ENCODE results near the gene RIMKLB. TPM values are rescaled to one million over a fixed set of nuclear protein-coding genes. Genes with fewer than 3 reads are reported as not detected.
"Not testable (repeated sequence)": the region's sequence is repeated elsewhere in the genome, so short reads cannot be mapped to it uniquely, and the experiment has no call there.

The RIMKLB gene
- total and polyA plus RNA-seq, 2 donors, result 22.6 to 99.1 TPM

DNA sequence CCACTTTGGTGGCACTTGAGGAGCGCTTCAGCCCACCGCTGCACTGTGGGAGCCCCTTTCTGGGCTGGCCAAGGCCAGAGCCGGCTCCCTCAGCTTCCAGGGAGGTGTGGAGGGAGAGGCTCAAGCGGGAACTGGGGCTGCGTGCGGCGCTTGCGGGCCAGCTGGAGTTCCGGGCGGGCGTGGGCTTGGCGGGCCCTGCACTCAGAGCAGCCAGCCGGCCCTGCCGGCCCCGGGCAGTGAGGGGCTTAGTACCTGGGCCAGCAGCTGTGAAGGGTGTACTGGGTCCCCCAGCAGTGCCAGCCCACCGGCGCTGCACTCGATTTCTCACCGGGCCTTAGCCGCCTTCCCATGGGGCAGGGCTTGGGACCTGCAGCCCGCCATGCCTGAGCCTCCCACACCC lies 96.8 kb downstream of the RIMKLB start:
- not testable (repeated sequence) for H3K4me1 ChIP-seq (ENCODE audit: insufficient read depth); H3K36me3 ChIP-seq (ENCODE audit: insufficient read depth); DNase-seq (ENCODE audit: extremely low spot score); H3K27ac ChIP-seq (ENCODE audit: low read depth); H3K4me3 ChIP-seq (ENCODE audit: low read depth, low read length)
- WGBS, result 97% methylated on average over 21 of the region's 21 CpGs

DNA sequence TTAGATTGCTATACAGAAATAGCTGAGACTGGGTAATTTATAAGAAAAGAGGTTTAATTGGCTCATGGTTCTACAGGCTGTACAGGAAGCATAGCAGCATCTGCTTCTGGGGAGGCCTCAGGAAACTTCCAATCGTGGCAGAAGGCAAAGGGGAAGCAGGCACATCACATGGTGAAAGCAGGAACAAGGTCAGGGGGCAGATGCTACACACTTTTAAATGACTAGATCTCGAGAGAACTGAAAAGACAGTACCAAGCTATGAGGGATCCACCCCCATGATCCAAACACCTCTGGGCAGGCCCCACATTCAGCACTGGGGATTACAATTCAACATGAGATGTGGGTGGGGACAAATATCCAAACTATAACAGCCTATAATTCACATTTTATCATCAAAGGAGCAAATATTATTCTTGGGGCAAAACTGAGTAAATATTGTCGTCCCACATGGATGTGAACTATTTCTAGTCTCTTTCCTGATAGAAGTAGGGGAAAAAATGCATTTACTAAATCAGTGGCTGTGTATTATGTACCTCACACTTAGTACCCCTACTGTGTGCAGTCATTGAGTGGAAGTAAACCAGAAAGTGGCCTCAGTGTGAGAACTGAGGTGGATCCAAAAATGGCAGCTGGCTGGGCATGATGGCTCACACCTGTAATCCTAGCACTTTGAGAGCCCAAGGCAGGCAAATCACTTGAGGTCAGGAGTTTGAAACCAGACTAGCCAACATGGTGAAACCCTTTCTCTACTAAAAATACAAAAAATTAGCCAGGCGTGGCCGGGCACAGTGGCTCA lies 99.2 kb downstream of the RIMKLB start:
- Histone ChIP-seq H3K4me3 (ENCODE audit: low read depth, low read length) (no peak overlapping the region), H3K36me3 (ENCODE audit: insufficient read depth) (no peaks in the 10 kb centered on the region), H3K27ac (ENCODE audit: low read depth) (no peak overlapping the region), H3K4me1 (ENCODE audit: insufficient read depth) (no peaks in the 10 kb centered on the region)
- 82% methylated on average over 5 of the region's 5 CpGs for WGBS
- no peak for DNase-seq (ENCODE audit: extremely low spot score)

- H3K36me3 ChIP-seq (ENCODE audit: insufficient read depth); DNase-seq (ENCODE audit: extremely low spot score); H3K27ac ChIP-seq (ENCODE audit: low read depth); H3K4me3 ChIP-seq (ENCODE audit: low read depth, low read length); H3K4me1 ChIP-seq (ENCODE audit: insufficient read depth): not testable (repeated sequence)
- WGBS, result 97% methylated on average over 3 of the region's 3 CpGs
Measured at GRCh38 chr12:8801213-8801612, 103.4 kb downstream of the RIMKLB start.

DNA sequence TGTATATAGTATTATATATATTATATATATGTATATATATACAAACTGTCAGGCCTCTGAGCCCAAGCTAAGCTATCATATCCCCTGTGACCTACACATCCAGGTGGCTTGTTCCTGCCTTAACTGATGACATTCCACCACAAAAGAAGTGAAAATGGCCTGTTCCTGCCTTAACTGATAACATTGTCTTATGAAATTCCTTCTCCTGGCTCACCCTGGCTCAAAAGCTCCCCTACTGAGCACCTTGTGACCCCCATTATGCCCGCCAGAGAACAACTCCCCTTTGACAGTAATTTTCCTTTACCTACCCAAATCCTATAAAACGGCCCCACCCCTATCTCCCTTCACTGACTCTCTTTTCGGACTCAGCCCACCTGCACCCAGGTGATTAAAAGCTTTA lies 107.0 kb downstream of the RIMKLB start:
- H3K4me3 ChIP-seq (ENCODE audit: low read depth, low read length); H3K27ac ChIP-seq (ENCODE audit: low read depth); DNase-seq (ENCODE audit: extremely low spot score); H3K36me3 ChIP-seq (ENCODE audit: insufficient read depth); H3K4me1 ChIP-seq (ENCODE audit: insufficient read depth): not testable (repeated sequence)
- 81% methylated on average over 3 of the region's 3 CpGs for WGBS

GRCh38 chr12:8805487-8805886 lies 107.7 kb downstream of the RIMKLB start:
- WGBS, result 89% methylated on average over 11 of the region's 11 CpGs
- not testable (repeated sequence) for DNase-seq (ENCODE audit: extremely low spot score); H3K4me1 ChIP-seq (ENCODE audit: insufficient read depth); H3K4me3 ChIP-seq (ENCODE audit: low read depth, low read length); H3K36me3 ChIP-seq (ENCODE audit: insufficient read depth); H3K27ac ChIP-seq (ENCODE audit: low read depth)

- 80% methylated on average over 11 of the region's 11 CpGs for WGBS
- DNase-seq (ENCODE audit: extremely low spot score); H3K27ac ChIP-seq (ENCODE audit: low read depth): not testable (repeated sequence)
Measured at GRCh38 chr12:8807084-8807483, 109.3 kb downstream of the RIMKLB start.

GRCh38 chr12:8810112-8810511 lies 112.3 kb downstream of the RIMKLB start:
- DNase-seq (ENCODE audit: extremely low spot score); H3K4me1 ChIP-seq (ENCODE audit: insufficient read depth): not testable (repeated sequence)
- 74% methylated on average over 7 of the region's 7 CpGs for WGBS

More at GRCh38 chr12:8807084-8807483, 109.3 kb downstream of the RIMKLB start:
- not testable (repeated sequence) for H3K4me3 ChIP-seq (ENCODE audit: low read depth, low read length); H3K36me3 ChIP-seq (ENCODE audit: insufficient read depth); H3K4me1 ChIP-seq (ENCODE audit: insufficient read depth)

GRCh38 chr12:8813572-8814357 lies 116.0 kb downstream of the RIMKLB start:
- Histone ChIP-seq H3K4me3 (ENCODE audit: low read depth, low read length) (no peak overlapping the region), H3K36me3 (ENCODE audit: insufficient read depth) (no peaks in the 10 kb centered on the region), H3K27ac (ENCODE audit: low read depth) (no peak overlapping the region), H3K4me1 (ENCODE audit: insufficient read depth) (no peaks in the 10 kb centered on the region)
- WGBS, result 76% methylated on average over 5 of the region's 5 CpGs
- no peak for DNase-seq (ENCODE audit: extremely low spot score)

More at GRCh38 chr12:8810112-8810511, 112.3 kb downstream of the RIMKLB start:
- H3K27ac ChIP-seq (ENCODE audit: low read depth); H3K4me3 ChIP-seq (ENCODE audit: low read depth, low read length); H3K36me3 ChIP-seq (ENCODE audit: insufficient read depth): not testable (repeated sequence)

DNA sequence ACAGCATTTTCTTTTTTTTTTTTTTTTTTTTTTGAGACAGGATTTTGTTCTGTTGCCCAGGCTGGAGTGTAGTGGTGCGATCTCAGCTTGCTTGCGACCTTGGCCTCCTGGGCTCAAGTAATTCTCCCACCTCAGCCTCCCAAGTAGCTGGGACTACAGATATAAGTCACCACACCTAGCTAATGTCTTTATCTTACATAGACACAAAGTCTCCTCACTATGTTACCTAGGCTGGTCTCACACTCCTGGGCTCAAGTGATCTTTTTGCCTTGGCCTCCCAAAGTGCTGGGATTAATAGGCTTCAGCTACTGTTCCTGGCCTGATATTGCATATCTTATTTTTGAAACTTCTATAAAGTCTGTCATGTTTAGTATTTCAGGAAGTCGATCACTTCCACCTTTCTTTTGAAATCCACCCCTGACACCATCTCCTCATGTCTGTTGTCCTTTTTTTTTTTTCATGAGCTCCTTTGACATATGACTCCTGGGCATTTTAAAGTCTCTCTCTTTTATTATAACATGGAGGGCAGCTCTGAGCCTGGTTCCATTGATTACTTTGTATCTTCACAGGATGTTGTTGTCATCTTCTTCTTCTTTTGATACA lies 118.8 kb downstream of the RIMKLB start:
- H3K4me1 ChIP-seq (ENCODE audit: insufficient read depth), result no peaks in the 10 kb centered on the region
- no peak overlapping the region for H3K4me3 ChIP-seq (ENCODE audit: low read depth, low read length)
- no peak overlapping the region for H3K27ac ChIP-seq (ENCODE audit: low read depth)
- DNase-seq (ENCODE audit: extremely low spot score), result no peak
- WGBS, result 89% methylated on average over 3 of the region's 3 CpGs
- H3K36me3 ChIP-seq (ENCODE audit: insufficient read depth), result no peaks in the 10 kb centered on the region

- Histone ChIP-seq H3K36me3 (ENCODE audit: insufficient read depth) (no peaks in the 10 kb centered on the region), H3K4me1 (ENCODE audit: insufficient read depth) (no peaks in the 10 kb centered on the region), H3K4me3 (ENCODE audit: low read depth, low read length) (no peak overlapping the region), H3K27ac (ENCODE audit: low read depth) (no peak overlapping the region)
- WGBS, result 98% methylated on average over 1 of the region's 1 CpG
- no peak for DNase-seq (ENCODE audit: extremely low spot score)
Measured at GRCh38 chr12:8817856-8818255, 120.1 kb downstream of the RIMKLB start.

- DNase-seq (ENCODE audit: extremely low spot score), result no peak
- no peaks in the 10 kb centered on the region for H3K36me3 ChIP-seq (ENCODE audit: insufficient read depth)
- H3K4me3 ChIP-seq (ENCODE audit: low read depth, low read length), result no peak overlapping the region
- WGBS, result 91% methylated on average over 2 of the region's 2 CpGs
- no peaks in the 10 kb centered on the region for H3K4me1 ChIP-seq (ENCODE audit: insufficient read depth)
- H3K27ac ChIP-seq (ENCODE audit: low read depth), result no peak overlapping the region
Measured at GRCh38 chr12:8818526-8818925, 120.7 kb downstream of the RIMKLB start.

DNA sequence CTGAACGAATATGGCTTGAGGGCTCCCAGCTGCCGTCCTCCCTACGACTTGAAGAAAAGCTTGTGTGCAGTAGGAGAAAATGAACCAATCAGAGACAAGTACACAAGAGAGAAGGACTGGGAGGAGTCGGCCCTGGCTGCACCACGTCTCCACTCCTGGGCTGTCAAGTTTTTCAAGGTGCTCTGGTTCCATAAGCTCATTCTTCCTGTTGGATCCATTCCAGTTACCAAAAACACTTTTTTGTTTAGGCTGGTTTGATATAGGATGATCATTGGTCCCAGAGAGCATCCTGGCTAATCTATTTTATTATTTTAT lies 121.8 kb downstream of the RIMKLB start:
- 34% methylated on average over 5 of the region's 5 CpGs for WGBS
- H3K4me3 ChIP-seq (ENCODE audit: low read depth, low read length), result no peak overlapping the region
- DNase-seq (ENCODE audit: extremely low spot score), result no peak
- no peak overlapping the region for H3K27ac ChIP-seq (ENCODE audit: low read depth)
- no peaks in the 10 kb centered on the region for H3K4me1 ChIP-seq (ENCODE audit: insufficient read depth)
- H3K36me3 ChIP-seq (ENCODE audit: insufficient read depth), result no peaks in the 10 kb centered on the region

- H3K27ac ChIP-seq (ENCODE audit: low read depth); H3K4me1 ChIP-seq (ENCODE audit: insufficient read depth); DNase-seq (ENCODE audit: extremely low spot score); H3K4me3 ChIP-seq (ENCODE audit: low read depth, low read length); H3K36me3 ChIP-seq (ENCODE audit: insufficient read depth): not testable (repeated sequence)
- WGBS, result 91% methylated on average over 8 of the region's 8 CpGs
Measured at GRCh38 chr12:8820676-8821407, 123.1 kb downstream of the RIMKLB start.

Data from urinary bladder (tissue), 4 donors.